Measurements from ENCODE around the gene TP53TG5. TPM values are rescaled to one million over a fixed set of nuclear protein-coding genes. Genes with fewer than 3 reads are reported as not detected.

TP53TG5 gene
- total RNA-seq, 2 donors from 2014 or later, result 2.0 to 2.4 TPM

DNA sequence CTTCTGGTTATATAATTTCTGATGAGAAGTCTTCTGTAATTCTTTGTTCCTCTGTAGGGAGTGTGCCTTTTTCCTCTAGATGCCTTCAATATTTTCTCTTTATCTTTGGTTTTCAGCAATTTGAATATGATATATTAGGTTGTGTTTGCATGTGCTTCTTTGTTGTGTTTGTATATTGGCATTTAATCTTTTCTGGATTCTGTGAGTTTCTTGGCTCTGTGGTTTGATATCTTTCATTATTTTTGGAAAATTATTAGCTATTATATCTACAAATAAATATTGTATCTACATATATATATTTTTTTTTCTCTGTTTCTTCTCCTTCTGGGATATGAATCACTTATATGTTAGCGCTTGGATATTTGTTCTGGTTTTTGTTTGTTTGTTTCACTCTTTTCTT lies 20.9 kb upstream of the TP53TG5 start:
- peaks cover 9% of the 10 kb centered on the region for H3K36me3 ChIP-seq (ENCODE audit: control insufficient read depth, insufficient read depth, low read length)
- Mint-ChIP-seq H3K4me3 (no peak overlapping the region), H3K27ac (no peak overlapping the region), H3K4me1 (no peaks in the 10 kb centered on the region), H3K27me3 (ENCODE audit: insufficient read depth) (peaks cover 21% of the 10 kb centered on the region), H3K36me3 (ENCODE audit: low read depth) (peaks cover 26% of the 10 kb centered on the region), H3K9me3 (peaks cover 38% of the 10 kb centered on the region)
- no peak overlapping the region for H3K4me3 ChIP-seq (ENCODE audit: low read length)
- H3K4me1 ChIP-seq (ENCODE audit: control insufficient read depth, insufficient read depth, low read length), result no peaks in the 10 kb centered on the region
- no CpG with 5 or more reads among the region's 1 CpG for WGBS, 2 experiments (ENCODE audit: insufficient coverage in 1 of 2, insufficient read length in 1 of 2)
- TF ChIP-seq, protein P1, sequence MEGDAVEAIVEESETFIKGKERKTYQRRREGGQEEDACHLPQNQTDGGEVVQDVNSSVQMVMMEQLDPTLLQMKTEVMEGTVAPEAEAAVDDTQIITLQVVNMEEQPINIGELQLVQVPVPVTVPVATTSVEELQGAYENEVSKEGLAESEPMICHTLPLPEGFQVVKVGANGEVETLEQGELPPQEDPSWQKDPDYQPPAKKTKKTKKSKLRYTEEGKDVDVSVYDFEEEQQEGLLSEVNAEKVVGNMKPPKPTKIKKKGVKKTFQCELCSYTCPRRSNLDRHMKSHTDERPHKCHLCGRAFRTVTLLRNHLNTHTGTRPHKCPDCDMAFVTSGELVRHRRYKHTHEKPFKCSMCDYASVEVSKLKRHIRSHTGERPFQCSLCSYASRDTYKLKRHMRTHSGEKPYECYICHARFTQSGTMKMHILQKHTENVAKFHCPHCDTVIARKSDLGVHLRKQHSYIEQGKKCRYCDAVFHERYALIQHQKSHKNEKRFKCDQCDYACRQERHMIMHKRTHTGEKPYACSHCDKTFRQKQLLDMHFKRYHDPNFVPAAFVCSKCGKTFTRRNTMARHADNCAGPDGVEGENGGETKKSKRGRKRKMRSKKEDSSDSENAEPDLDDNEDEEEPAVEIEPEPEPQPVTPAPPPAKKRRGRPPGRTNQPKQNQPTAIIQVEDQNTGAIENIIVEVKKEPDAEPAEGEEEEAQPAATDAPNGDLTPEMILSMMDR (conservative IDR thresholded peaks at IDR 0.05), result no peak
- no peak for DNase-seq
- H3K9ac ChIP-seq (ENCODE audit: extremely low read depth, low read length, poor library complexity, severe bottlenecking), result no peak overlapping the region
- H3K9me3 ChIP-seq (ENCODE audit: control insufficient read depth, low read length), result peaks cover 58% of the 10 kb centered on the region
- H3K27ac ChIP-seq (ENCODE audit: low read depth, low read length), result no peak overlapping the region
- no peaks in the 10 kb centered on the region for H3K27me3 ChIP-seq (ENCODE audit: control insufficient read depth, insufficient read depth, low read length, poor library complexity, severe bottlenecking)

DNA sequence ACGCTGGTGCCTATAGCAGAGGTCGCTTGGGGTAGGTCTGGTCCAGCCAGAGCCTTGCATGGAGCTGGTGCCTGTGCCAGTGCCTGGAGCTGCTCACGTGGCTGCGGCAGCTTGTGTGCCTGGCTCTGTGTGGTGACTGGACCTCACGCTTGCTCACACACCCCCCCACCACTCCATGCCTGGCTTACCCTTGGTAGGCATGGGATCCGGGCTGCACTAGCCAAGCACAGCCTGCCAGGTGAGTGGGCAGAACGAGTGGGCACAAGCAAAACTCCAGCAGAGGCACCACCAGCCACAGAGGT lies 16.9 kb upstream of the TP53TG5 start:
- DNase-seq, result no peak
- H3K4me3 Mint-ChIP-seq, result no peak overlapping the region
- peaks cover 10% of the 10 kb centered on the region for H3K27me3 Mint-ChIP-seq (ENCODE audit: insufficient read depth)
- peaks cover 15% of the 10 kb centered on the region for H3K9me3 Mint-ChIP-seq
- no peak overlapping the region for H3K27ac Mint-ChIP-seq
- H3K9me3 ChIP-seq (ENCODE audit: control insufficient read depth, low read length), result peaks cover 23% of the 10 kb centered on the region
- H3K4me1 ChIP-seq (ENCODE audit: control insufficient read depth, insufficient read depth, low read length), result no peaks in the 10 kb centered on the region
- peaks cover 6% of the 10 kb centered on the region for H3K36me3 Mint-ChIP-seq (ENCODE audit: low read depth)
- no peaks in the 10 kb centered on the region for H3K4me1 Mint-ChIP-seq
- no peak overlapping the region for H3K4me3 ChIP-seq (ENCODE audit: low read length)
- no peak overlapping the region for H3K27ac ChIP-seq (ENCODE audit: low read depth, low read length)
- 92 to 93% methylated on average over 2 to 7 of the region's 7 CpGs for WGBS, 2 experiments (ENCODE audit: insufficient coverage in 1 of 2, insufficient read length in 1 of 2)
- no peaks in the 10 kb centered on the region for H3K36me3 ChIP-seq (ENCODE audit: control insufficient read depth, insufficient read depth, low read length)
- TF ChIP-seq, protein P1 (conservative IDR thresholded peaks at IDR 0.05), result no peak
- no peaks in the 10 kb centered on the region for H3K27me3 ChIP-seq (ENCODE audit: control insufficient read depth, insufficient read depth, low read length, poor library complexity, severe bottlenecking)
- H3K9ac ChIP-seq (ENCODE audit: extremely low read depth, low read length, poor library complexity, severe bottlenecking), result no peak overlapping the region

DNA sequence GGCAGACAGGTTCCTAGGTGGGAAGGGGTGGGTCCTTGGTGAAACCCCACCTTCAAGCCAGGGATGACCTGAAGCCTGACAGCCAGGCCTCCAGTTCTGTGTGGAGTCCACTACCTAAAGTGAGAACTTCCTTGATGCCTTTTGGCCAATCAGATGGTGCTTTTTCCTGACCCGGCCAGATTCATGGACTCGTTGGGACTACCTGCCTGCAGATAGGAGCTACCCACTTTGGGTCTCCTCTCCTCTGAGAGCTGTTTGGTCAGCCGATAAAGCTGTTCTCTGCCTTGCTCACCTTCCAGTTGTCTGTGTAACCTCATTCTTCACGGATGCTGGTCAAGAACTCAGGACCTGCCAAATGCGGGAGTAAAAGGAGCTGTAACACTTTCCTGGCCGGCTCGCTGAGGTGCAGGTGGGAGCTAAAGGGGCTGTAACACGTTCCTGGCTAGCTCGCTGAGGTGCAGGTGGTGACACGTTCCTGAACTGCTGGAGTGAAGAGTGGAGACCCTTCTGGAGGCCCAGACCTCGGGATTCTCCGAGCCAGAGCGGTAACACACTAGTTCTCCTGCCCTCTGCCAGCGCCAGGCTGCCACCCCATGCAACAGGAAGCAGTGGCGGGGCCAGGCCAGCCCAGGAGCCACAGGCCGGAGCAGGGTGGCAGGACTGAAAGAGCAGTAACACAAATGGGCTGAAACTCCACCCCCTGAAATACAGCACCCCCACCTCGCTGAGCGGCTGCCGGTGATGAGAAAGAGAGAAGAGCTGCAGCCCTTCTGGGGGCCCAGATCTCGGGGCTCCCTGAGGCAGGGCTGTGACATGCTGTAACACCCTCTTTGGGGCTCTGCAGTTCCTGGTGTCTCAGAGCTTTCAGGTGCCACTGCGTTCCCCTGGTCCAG lies 16.3 kb upstream of the TP53TG5 start:
- Mint-ChIP-seq H3K36me3 (ENCODE audit: low read depth) (no peaks in the 10 kb centered on the region), H3K27ac (no peak overlapping the region), H3K27me3 (ENCODE audit: insufficient read depth) (peaks cover 14% of the 10 kb centered on the region), H3K4me1 (no peaks in the 10 kb centered on the region), H3K4me3 (no peak overlapping the region), H3K9me3 (peaks cover 9% of the 10 kb centered on the region)
- TF ChIP-seq, protein P1 (conservative IDR thresholded peaks at IDR 0.05), result no peak
- Histone ChIP-seq H3K4me3 (ENCODE audit: low read length) (no peak overlapping the region), H3K27ac (ENCODE audit: low read depth, low read length) (no peak overlapping the region), H3K36me3 (ENCODE audit: control insufficient read depth, insufficient read depth, low read length) (no peaks in the 10 kb centered on the region), H3K9ac (ENCODE audit: extremely low read depth, low read length, poor library complexity, severe bottlenecking) (no peak overlapping the region), H3K27me3 (ENCODE audit: control insufficient read depth, insufficient read depth, low read length, poor library complexity, severe bottlenecking) (no peaks in the 10 kb centered on the region), H3K4me1 (ENCODE audit: control insufficient read depth, insufficient read depth, low read length) (no peaks in the 10 kb centered on the region), H3K9me3 (ENCODE audit: control insufficient read depth, low read length) (peaks cover 17% of the 10 kb centered on the region)
- WGBS, 2 experiments (ENCODE audit: insufficient coverage in 1 of 2, insufficient read length in 1 of 2), result 87 to 92% methylated on average over 20 to 21 of the region's 21 CpGs
- DNase-seq, result no peak
